Astrocyte of the spinal cord (primary cell): ENCODE results near the gene RIT1.

Source experiments
- DNase-seq: peaks from one replicate; pipeline ENCODE4 v3.0.0; 2011; ENCODE audit warnings: low read depth, low spot score
- H3K4me3 ChIP-seq: 2 replicates; pipeline ENCODE4 v1.5.1; 2011; ENCODE audit warnings: low read depth, mild to moderate bottlenecking, low read length, moderate library complexity
- in situ Hi-C: cut with HindIII; loops from 2 replicates; pipeline ENCODE4 v1.10.0; 2017; ENCODE audit warnings: low sequenced_read_pairs
- TF ChIP-seq, protein P1 (sequence below): IDR thresholded peaks from 2 replicates; pipeline ENCODE4 v1.5.1; 2012; ENCODE audit warnings: low read depth, mild to moderate bottlenecking, low read length, inconsistent platforms

The RIT1 gene

DNA sequence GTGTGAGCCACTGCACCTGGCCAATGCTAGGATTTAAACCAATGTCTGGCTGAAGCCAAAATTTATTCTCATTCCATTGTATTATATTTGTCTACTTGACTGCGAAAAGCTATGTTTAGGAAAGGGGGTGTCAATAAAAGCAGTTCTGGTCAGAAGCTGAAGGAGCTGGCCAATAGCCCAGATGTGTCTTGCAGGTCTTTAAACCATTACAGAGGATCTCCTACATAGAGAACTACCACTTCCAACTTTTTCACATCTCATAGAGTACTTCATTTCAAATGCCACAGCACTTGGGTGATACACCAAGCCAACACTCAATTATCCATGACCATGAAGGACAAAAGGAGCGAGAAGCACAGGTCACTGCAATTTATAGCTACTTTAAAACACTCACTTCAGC, 49.3 kb downstream of the RIT1 start:
- in situ Hi-C loops, result no loop called here
- no peak for DNase-seq
- H3K4me3 ChIP-seq, result no peak overlapping the region
- TF ChIP-seq, protein P1, sequence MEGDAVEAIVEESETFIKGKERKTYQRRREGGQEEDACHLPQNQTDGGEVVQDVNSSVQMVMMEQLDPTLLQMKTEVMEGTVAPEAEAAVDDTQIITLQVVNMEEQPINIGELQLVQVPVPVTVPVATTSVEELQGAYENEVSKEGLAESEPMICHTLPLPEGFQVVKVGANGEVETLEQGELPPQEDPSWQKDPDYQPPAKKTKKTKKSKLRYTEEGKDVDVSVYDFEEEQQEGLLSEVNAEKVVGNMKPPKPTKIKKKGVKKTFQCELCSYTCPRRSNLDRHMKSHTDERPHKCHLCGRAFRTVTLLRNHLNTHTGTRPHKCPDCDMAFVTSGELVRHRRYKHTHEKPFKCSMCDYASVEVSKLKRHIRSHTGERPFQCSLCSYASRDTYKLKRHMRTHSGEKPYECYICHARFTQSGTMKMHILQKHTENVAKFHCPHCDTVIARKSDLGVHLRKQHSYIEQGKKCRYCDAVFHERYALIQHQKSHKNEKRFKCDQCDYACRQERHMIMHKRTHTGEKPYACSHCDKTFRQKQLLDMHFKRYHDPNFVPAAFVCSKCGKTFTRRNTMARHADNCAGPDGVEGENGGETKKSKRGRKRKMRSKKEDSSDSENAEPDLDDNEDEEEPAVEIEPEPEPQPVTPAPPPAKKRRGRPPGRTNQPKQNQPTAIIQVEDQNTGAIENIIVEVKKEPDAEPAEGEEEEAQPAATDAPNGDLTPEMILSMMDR, result no peak

DNA sequence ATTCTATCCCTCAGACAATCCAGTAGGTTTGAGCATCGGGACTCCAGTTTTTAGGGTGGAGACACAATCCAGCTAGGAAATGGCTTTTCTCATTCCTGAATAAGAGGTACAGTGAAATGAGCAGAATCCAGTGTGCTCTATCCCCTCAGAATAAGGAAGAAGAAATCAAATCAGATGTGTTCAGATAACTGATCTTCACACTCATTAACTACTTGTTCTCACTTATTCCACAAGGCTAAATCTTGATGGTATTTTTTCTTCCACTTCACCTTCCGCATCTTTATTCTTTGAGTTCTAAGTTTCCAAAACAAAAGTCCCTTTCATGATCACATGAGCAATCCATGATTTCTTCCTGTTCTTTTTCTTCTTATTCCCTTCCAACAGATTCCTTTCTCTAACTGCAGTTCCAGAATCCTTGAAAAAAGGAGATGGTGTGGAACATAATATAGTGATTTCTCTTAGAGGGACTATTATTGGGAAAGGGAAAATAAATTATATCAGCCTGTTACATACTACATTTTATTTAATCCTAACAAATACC, 50.1 kb downstream of the RIT1 start:
- DNase-seq, result peak; percentile 20
- in situ Hi-C loops, result no loop called here
- TF ChIP-seq, protein P1, result no peak
- H3K4me3 ChIP-seq, result peak overlapping the region; percentile 56

DNA sequence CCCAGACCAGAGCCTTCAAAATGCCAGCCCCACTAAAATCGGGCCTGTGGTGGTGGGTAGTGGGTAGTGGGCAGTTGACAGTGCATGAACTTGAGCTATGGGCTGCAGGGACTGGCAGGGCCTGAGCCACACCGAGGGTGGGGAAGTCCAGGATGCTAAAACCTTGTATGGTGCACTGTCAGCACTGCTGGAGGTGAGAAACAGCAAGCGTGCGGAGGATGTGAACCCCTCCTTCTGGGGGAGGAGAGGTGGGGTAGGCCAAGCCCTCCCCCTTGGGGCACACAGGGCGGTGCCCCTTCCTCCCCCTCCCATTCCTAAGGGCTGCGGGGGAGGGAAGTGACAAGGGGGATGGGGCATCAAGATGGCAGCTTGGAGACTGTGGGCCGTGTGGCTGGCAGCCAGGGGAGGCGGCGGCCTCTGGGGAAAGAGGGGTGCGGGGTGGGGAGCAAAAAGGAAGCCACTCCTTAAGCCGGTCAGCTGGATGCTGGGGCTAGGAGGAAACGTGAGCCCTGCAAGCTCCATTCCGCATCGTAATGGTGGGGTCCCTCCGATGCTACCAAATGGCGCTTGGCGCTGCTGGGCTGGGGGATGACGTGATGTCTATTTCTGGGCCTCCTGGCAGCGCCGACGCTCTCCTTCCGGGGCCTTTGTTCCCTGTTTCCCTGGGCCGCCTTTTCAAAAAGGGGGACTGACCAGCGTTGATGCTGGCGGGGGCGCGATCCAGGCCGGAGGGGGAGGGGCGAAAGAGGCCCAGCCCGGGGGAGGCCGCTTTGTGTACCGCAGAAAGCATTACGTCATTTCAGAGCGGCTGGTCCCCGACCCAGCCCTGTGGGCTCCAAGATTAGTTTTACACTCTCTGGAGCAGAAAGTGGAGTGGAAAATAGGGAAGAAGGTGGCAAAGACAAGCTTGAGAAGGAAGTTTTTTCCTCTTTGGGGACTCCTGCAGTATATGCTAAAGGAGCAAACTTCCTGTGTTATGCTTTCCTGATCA, 51.0 kb downstream of the RIT1 start:
- TF ChIP-seq, protein P1, result no peak
- H3K4me3 ChIP-seq, result peak overlapping the region; percentile 56
- peak; percentile 92 for DNase-seq
- in situ Hi-C loops, result no loop called here

DNA sequence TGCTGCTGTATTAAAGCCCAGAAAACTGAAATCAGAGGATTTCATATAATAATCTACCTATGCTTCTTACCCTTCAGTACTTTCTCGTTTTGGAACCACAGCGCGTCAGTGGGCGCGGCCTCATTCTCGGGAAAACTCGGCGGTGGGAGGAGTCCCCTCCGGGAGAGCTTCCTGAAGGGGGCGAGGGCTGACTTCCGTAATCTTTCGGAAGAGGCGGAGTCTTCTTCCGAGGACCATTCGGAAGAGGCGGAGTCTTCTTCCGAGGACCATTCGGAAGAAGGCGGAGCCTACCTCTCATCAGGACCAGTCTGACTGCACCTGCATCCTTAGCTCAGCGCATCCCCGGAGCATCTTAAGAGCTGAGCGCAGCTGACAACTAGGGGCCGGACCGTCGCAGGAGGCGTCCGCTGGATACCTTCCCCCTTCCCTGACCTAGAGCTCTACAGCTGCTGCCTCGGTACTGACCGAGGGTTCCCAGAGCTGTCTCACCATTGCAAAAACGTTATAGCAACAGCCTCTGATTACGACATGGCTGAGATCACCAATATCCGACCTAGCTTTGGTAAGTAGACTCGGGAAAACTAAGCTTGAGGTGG, 51.8 kb downstream of the RIT1 start, which contains the start of gene SYT11:
Gene SYT11 (plus strand): TSS at position 334 of the 596 bp plus-strand sequence. CDS start 195 bp downstream, at position 529.
- peak; percentile 96 for DNase-seq
- peak within 1 kb of the TSS; percentile 56 for H3K4me3 ChIP-seq
- in situ Hi-C loops, result no loop called here
- TF ChIP-seq, protein P1, result no peak

DNA sequence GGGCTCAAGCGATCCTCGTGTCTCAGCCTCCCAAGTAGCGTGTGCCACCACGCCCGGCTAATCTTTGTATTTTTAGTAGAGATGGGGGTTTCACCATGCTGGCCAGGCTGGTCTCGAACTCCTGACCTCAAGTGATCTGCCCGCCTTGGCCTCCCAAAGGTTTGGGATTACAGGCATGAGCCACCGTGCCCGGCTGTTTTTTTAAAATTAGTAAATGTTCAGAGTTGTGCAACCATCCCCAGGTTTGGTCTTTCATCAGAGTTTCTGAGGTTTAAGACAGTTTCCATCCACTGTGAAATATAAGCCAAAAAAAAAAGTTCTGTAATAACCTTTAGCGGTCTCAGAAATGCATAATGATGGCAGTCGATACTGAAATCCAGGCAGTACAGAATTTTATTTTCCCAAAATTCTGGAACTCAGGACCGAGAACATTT, 52.3 kb downstream of the RIT1 start:
- in situ Hi-C loops, result no loop called here
- DNase-seq, result no peak
- TF ChIP-seq, protein P1, result no peak
- H3K4me3 ChIP-seq, result peak overlapping the region; percentile 56

DNA sequence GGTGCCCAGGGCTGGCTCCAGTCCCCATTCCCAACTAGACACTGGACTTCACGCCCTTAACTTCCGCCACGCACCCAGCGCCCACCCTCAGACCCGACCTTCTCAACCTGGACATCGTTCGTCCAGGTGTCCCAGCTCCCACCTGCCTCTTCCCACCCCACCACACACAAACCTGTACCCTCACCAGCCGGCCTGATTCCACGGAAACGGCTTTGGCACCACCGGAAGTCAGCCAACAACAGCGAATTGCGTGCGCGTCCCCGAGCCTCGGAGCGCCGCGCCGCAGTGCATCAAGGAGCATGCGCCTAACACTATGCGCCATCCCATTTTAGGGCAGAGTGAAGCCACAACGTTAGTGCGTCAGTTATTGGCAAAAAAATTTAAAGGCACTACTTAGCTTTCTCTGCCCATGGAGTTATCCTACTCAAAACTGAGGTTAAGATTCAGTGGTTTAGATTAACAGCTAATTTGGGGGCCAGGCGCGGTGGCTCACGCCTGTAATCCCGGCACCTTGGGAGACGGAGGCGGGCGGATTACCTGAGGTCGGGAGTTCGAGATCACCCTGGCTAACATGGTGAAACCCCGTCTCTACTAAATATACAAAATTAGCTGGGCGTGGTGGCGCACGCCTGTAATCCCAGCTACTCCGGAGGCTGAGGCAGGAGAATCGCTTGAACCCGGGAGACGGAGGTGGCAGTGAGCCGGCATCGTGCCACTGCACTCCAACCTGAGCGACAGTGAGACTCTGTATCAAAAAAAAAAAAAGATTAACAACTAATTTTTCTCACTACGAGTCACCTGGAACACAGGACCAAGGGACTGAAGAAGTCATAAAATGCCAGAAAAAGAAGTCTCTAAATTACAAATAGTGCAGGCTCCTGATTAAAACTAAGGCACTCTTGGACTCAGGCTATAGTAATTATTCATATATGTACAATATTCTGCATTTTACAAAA, 53.9 kb downstream of the RIT1 start, which contains the start of gene GON4L:
Gene GON4L (minus strand): TSS at position 240 of the 956 bp plus-strand sequence. CDS start 3,434 bp downstream, outside the sequence.
- in situ Hi-C loops, result no loop called here
- DNase-seq, result peak; percentile 93
- TF ChIP-seq, protein P1, result no peak

More for the DNA sequence above, 53.9 kb downstream of the RIT1 start, which contains the start of gene GON4L:
- peak within 1 kb of the TSS; percentile 96 for H3K4me3 ChIP-seq
